Subcutaneous abdominal adipose tissue (tissue), 5 donors: Measurements from ENCODE around the gene DMRTA2.
"Not testable (repeated sequence)": the region's sequence is repeated elsewhere in the genome, so short reads cannot be mapped to it uniquely, and the experiment has no call there.

Experiments used
- H3K27ac ChIP-seq: one replicate; pipeline ENCODE4 v1.7.0; 2013; ENCODE audit warnings: low read depth, mild to moderate bottlenecking, inconsistent platforms, low read length, moderate library complexity
- H3K27me3 ChIP-seq, 5 donors: one replicate each; pipeline ENCODE4 v1.7.0; 2013; ENCODE audit warnings: low read length in 5 of 5, inconsistent platforms in 1 of 5; ENCODE audit not compliant: control insufficient read depth in 5 of 5, insufficient read depth in 4 of 5
- H3K36me3 ChIP-seq, 5 donors: one replicate each; pipeline ENCODE4 v1.7.0; 2013; ENCODE audit warnings: low read length in 5 of 5; ENCODE audit not compliant: control insufficient read depth in 5 of 5, insufficient read depth in 5 of 5
- H3K4me1 ChIP-seq, 5 donors: one replicate each; pipeline ENCODE4 v1.7.0; 2013; ENCODE audit warnings: low read length in 5 of 5, mild to moderate bottlenecking in 3 of 5, moderate library complexity in 1 of 5; ENCODE audit not compliant: control insufficient read depth in 5 of 5, insufficient read depth in 5 of 5
- H3K4me3 ChIP-seq, 5 donors: one replicate each; pipeline ENCODE4 v1.7.0; 2013; ENCODE audit warnings: low read length in 5 of 5, low read depth in 1 of 5
- H3K9ac ChIP-seq, 5 donors: one replicate each; pipeline ENCODE4 v1.7.0; 2013; ENCODE audit warnings: low read length in 5 of 5, mild to moderate bottlenecking in 4 of 5, moderate library complexity in 3 of 5
- H3K9me3 ChIP-seq, 5 donors: one replicate each; pipeline ENCODE4 v1.7.0; 2013; ENCODE audit warnings: low read length in 5 of 5; ENCODE audit not compliant: control insufficient read depth in 5 of 5
- donor health status: healthy.
- donor health status: healthy.
- donor health status: healthy.
- donor health status: healthy.
- donor health status: healthy.

Gene DMRTA2

GRCh38 chr1:50393522-50394120 is 29.6 kb downstream of the DMRTA2 start:
- H3K27ac ChIP-seq = no peak overlapping the region
- H3K4me1 ChIP-seq = no peaks in the 10 kb centered on the region
- H3K27me3 ChIP-seq = no peaks in the 10 kb centered on the region
- peaks cover 0 to 12% (median 7%) of the 10 kb centered on the region in 5 donors for H3K9me3 ChIP-seq
- no peaks in the 10 kb centered on the region for H3K36me3 ChIP-seq
- no peak overlapping the region for H3K9ac ChIP-seq
- no peak overlapping the region for H3K4me3 ChIP-seq

GRCh38 chr1:50381551-50381950 is 41.7 kb downstream of the DMRTA2 start:
- not testable (repeated sequence) for H3K27me3 ChIP-seq

GRCh38 chr1:50378770-50379169 is 44.5 kb downstream of the DMRTA2 start:
- no peak overlapping the region for H3K27ac ChIP-seq

More at GRCh38 chr1:50381551-50381950, 41.7 kb downstream of the DMRTA2 start:
- H3K9me3 ChIP-seq, H3K9ac ChIP-seq, H3K36me3 ChIP-seq, H3K4me3 ChIP-seq, H3K4me1 ChIP-seq, H3K27ac ChIP-seq: not testable (repeated sequence)

GRCh38 chr1:50373532-50373931 is 49.7 kb downstream of the DMRTA2 start:
- peaks cover 0 to 19% (median 12%) of the 10 kb centered on the region in 5 donors for H3K27me3 ChIP-seq
- no peaks in the 10 kb centered on the region for H3K36me3 ChIP-seq
- H3K9ac ChIP-seq = no peak overlapping the region
- peaks cover 0 to 1% (median 0%) of the 10 kb centered on the region in 5 donors for H3K4me1 ChIP-seq
- no peaks in the 10 kb centered on the region for H3K9me3 ChIP-seq
- no peak overlapping the region for H3K4me3 ChIP-seq
- no peak overlapping the region for H3K27ac ChIP-seq

More at GRCh38 chr1:50378770-50379169, 44.5 kb downstream of the DMRTA2 start:
- Histone ChIP-seq H3K4me1 (no peaks in the 10 kb centered on the region), H3K9me3 (no peaks in the 10 kb centered on the region), H3K36me3 (no peaks in the 10 kb centered on the region), H3K27me3 (no peaks in the 10 kb centered on the region), H3K9ac (no peak overlapping the region), H3K4me3 (no peak overlapping the region)

GRCh38 chr1:50371749-50372148 is 51.5 kb downstream of the DMRTA2 start:
- H3K9ac ChIP-seq = no peak overlapping the region
- H3K36me3 ChIP-seq = no peaks in the 10 kb centered on the region
- H3K9me3 ChIP-seq = no peaks in the 10 kb centered on the region
- H3K27ac ChIP-seq = no peak overlapping the region
- peaks cover 4 to 31% (median 17%) of the 10 kb centered on the region in 5 donors for H3K27me3 ChIP-seq
- H3K4me1 ChIP-seq = peaks cover 0 to 7% (median 3%) of the 10 kb centered on the region in 5 donors
- H3K4me3 ChIP-seq = no peak overlapping the region

- peaks cover 4 to 31% (median 17%) of the 10 kb centered on the region in 5 donors for H3K27me3 ChIP-seq
- no peak overlapping the region for H3K27ac ChIP-seq
- no peak overlapping the region for H3K4me3 ChIP-seq
- no peaks in the 10 kb centered on the region for H3K9me3 ChIP-seq
- H3K36me3 ChIP-seq = no peaks in the 10 kb centered on the region
- no peak overlapping the region for H3K9ac ChIP-seq
- peaks cover 0 to 7% (median 3%) of the 10 kb centered on the region in 5 donors for H3K4me1 ChIP-seq
Observed at GRCh38 chr1:50369830-50370229, 53.4 kb downstream of the DMRTA2 start.

- Histone ChIP-seq H3K9ac (no peak overlapping the region), H3K36me3 (no peaks in the 10 kb centered on the region), H3K27me3 (peaks cover 4 to 31% (median 17%) of the 10 kb centered on the region in 5 donors), H3K4me3 (no peak overlapping the region), H3K4me1 (peaks cover 0 to 7% (median 3%) of the 10 kb centered on the region in 5 donors), H3K9me3 (no peaks in the 10 kb centered on the region), H3K27ac (no peak overlapping the region)
Observed at GRCh38 chr1:50369008-50369634, 54.1 kb downstream of the DMRTA2 start.

- H3K36me3 ChIP-seq = no peaks in the 10 kb centered on the region
- H3K9ac ChIP-seq = no peak overlapping the region
- no peak overlapping the region for H3K27ac ChIP-seq
- H3K4me3 ChIP-seq = no peak overlapping the region
- H3K9me3 ChIP-seq = no peaks in the 10 kb centered on the region
- H3K4me1 ChIP-seq = peaks cover 0 to 7% (median 3%) of the 10 kb centered on the region in 5 donors
- peaks cover 4 to 31% (median 17%) of the 10 kb centered on the region in 5 donors for H3K27me3 ChIP-seq
Observed at GRCh38 chr1:50368179-50369007, 54.9 kb downstream of the DMRTA2 start.
